HG02571 (cell line): Measurements from ENCODE around the gene PSPN.
"Not testable (repeated sequence)": the region's sequence is repeated elsewhere in the genome, so short reads cannot be mapped to it uniquely, and the experiment has no call there.

Source experiments
- ATAC-seq: cut with Tn5 transposase; IDR thresholded peaks from one replicate; pipeline ENCODE4 v1.9.1; 2021; ENCODE audit warnings: mild to moderate bottlenecking, moderate library complexity; ENCODE audit not compliant: unreplicated experiment

Gene PSPN

DNA sequence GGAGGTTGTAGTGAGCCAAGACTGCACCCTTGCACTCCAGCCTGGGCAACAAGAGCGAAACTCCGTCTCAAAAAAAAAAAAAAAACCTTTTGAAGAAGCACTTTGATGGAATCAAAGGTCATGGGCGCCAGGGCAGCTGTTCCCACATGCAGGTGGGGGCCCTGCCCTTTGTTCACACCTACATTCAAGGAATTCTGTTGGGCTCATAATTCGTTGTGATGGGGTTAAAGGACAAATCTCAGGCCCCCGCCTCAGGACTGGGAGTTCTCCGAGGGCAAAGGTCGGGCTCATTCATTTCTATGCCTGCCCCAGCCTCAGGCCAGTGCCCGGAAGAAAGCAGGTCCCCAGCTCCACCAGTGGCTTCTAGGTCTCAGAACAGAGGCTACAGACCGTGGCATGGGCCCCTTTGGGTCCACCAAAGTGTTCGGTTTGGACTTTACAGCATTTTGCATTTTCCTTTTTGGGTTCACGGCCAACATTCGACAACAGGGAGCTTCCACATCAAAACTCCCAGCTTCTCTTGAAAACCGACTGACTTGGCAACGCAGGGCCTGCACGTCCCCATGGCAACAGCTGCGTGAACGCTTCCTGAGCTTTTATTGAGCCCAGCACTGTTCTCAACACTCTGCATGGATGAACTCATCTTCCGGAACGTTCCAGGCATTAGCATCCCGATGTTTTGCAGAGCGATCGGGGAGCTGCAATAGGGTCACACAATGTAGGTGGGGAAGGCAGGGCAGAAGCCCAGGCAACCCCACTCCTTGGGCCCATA is 27.3 kb upstream of the PSPN start:
- ATAC-seq: no peak

DNA sequence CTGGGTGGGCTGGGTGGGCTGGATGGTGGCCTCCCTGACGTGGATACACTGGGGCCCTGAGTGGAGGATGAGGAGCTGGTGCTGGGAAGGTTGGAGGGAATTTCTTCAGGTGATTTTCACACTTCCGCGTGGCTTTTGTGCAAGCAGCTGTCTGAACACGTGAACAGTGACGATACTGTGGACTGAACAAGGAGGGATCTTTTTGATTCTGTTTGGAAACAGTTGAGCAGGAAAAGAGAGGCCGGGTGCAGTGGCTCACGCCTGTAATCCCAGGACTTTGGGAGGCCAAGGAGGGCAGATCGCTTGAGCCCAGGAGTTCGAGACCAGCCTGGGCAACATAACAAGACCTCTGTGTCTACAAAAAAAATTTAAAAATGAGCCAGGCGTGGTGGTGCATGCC is 26.3 kb upstream of the PSPN start:
- ATAC-seq: no peak

DNA sequence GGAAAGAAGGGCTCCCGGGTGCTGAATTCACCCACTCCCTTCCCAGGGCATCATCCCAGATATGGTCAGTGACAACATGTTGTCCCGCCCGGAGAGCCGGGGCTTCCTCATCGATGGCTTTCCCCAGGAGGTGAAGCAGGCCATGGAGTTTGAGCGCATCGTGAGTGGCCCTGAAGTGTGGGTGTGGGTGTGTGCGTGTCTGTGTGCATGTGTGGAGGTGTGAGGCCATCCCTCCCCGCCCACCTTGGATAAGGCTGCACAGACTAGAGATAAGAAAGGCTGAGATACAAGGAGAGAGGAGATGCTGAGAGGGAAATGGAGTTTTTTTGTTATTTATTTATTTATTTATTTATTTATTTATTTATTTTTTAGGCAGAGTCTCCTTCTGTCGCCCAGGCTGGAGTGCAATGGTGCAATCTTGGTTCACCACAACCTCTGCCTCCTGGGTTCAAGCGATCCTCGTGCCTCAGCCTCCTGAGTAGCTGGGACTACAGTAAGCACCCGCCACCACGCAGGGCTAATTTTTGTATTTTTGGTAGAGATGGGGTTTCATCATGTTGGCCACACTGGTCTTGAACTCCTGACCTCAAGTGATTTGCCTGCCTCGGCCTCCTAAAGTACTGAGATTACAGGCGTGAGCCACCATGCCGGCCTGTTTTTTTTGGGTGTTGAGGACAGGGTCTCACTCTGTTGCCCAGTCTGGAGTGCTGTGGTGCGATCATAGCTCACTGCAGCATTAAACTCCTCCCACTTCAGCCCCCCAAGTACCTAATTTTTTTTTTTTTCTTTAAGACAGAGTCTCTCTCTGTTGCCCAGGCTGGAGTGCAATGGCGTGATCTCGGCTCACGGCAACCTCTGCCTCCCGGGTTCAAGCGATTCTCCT is 24.6 kb upstream of the PSPN start:
- not testable (repeated sequence) for ATAC-seq

GRCh38 chr19:6396305-6396704 is 20.6 kb upstream of the PSPN start:
- ATAC-seq: no peak

DNA sequence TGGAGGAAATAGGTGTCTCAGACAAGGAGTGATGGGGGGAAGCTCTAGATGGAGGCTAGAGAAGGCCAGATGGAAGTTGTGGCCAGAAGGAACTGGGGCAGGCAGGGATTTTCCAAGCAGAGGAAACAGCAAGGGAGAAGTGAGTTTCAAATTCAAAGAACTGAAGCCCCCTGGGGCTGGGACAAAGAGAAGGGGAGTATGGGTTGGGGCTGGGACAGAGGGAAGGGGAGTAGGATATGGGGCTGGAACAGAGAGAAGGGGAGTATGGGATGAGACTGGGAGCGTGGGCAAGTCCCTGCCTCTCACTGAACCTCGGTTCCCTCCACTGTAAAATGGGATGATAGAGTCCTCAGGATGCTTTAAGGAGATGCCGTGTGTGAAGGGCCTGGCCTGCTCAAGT is 19.1 kb upstream of the PSPN start:
- no peak for ATAC-seq

- no peak for ATAC-seq
These were observed 18.3 kb upstream of the PSPN start for GRCh38 chr19:6393983-6394412.

- peak; percentile 74 for ATAC-seq
These were observed 17.6 kb upstream of the PSPN start, which contains the start of gene GTF2F1 for GRCh38 chr19:6393074-6393982. TSS of gene GTF2F1 (minus strand) at chr19:6393164. CDS start at chr19:6392995, 169 bp downstream.

- no peak for ATAC-seq
These were observed 16.7 kb upstream of the PSPN start for GRCh38 chr19:6392221-6393073.

DNA sequence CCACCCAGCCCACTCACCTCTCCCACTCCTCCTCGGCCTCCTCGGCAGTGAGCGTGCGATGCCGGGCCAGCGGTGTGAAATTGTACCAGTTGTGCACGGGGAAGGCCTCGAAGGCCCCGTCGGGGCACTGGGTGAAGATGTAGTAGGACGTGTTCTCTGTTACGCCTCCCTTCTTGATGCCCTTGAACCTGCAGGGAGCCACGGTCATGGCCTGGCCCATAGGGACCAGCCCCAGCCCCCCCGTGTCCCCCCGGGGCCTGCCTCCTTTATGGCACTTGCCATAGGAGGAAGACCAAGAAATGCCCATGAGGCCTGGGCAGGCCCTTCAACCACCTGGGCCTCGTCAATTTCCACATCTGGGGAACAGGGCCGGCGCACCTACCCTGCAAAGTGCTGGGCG is 11.6 kb upstream of the PSPN start:
- ATAC-seq: no peak

DNA sequence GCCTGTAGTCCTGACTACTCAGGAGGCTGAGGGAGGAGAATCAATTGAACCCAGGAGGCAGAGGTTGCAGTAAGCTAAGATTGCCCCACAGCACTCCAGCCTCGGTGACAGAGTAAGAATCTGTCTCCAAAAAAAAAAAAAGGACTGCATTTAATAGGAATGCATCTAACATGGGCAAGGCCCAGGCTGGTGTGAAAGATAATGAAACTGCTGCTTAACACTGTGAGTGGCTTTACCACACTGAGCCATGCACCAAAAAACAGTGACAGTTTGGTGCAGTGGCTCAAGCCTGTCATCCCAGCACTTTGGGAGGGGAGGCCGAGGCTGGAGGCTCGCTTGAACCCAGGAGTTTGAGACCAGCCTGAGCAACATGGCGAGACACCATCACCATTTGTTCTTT is 8.6 kb upstream of the PSPN start:
- ATAC-seq: no peak

GRCh38 chr19:6383188-6383587 is 7.5 kb upstream of the PSPN start:
- ATAC-seq: no peak

GRCh38 chr19:6381030-6381750 is 5.5 kb upstream of the PSPN start:
- ATAC-seq: no peak

DNA sequence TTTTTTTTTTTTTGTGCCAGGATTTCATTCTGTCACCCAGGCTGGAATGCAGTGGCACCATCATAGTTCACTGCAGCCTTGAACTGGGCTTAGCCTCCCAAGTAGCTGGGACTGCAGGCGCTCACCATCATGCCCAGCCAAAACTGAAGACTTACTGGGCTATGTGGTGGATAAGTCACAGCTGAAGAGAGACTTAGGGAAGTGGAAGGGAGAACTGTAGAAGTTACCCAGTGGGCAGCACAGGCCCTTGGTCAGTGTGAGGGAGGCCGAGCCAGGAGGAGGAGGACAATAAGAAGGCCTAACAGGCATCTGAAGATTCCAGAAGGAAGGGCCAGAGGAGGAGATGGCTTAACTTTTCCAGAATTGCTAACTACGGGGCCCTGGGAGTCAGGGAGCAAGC is 4.0 kb upstream of the PSPN start:
- ATAC-seq: no peak

DNA sequence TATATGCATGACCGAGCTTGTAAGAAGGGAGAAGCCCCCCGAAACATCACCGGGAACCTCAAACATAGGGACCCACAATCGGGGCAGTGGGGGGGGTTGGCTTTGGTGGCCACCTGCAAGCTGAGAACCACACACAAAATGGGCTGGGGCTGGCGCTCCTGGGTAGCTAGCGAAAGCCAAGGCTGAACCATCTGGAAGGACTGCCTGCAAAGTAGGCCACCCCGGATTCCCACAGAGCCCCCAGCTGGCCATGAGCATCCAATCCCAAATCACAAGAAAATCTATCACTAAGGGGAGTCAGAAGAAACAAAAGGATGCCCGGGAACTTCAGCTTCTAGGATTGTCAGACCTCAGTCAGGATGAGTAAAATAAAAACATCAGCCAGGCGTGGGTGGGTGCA is 2.8 kb upstream of the PSPN start:
- ATAC-seq: no peak

DNA sequence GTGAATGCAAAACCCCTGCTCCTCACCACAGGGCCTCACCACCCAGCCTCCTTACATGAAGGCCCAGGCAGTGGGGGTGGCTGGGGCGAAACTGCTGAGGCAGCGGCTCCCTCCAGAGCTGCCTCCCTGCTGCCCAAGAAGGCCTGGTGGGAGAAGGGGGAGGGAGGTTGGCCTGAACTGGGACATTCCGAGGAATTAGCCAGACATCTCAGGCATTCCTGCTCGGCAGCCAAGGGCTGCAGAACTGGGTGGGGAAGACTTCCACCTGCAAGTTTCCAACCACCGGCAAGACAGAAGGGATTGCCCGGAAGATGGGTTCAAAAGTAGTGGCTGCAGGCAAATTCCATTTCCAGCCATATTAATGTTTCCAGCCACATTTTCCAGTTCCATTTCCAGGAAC is 2.3 kb upstream of the PSPN start:
- ATAC-seq: no peak

GRCh38 chr19:6376512-6377190 is 918 bp upstream of the PSPN start:
- no peak for ATAC-seq

- ATAC-seq: no peak
These were observed 872 bp downstream of the PSPN start for GRCh38 chr19:6374711-6375410.

DNA sequence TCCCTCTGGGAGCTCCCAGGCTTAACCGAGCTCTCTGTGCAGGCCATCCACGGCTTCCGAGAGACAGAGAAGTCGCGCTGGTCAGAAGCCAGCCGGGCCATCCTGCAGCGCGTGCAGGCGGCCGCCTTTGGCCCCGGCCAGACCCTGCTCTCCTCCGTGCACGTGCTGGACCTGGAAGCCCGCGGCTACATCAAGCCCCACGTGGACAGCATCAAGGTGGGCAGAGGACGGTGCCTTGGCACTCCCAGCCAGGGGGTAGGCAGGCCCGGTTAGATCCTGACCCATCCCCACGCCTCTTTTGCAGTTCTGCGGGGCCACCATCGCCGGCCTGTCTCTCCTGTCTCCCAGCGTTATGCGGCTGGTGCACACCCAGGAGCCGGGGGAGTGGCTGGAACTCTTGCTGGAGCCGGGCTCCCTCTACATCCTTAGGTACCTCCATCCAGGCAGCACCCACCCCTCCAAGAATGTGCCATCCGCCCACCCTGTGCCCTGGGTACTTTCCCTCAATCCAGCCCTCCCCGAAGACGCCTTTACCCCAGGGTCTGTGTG is 1.5 kb downstream of the PSPN start:
- no peak for ATAC-seq
